Ecto neural progenitor cell (in vitro differentiated cells): ENCODE data around the gene SELENON.
A peak's percentile ranks its signal among the peaks of the same experiment; 100 is the strongest.
"Not testable (repeated sequence)": the region's sequence is repeated elsewhere in the genome, so short reads cannot be mapped to it uniquely, and the experiment has no call there.

Experiments used
- DNase-seq: peaks from one replicate; pipeline ENCODE4 v3.0.0-alpha.2; 2018; ENCODE audit warnings: low spot score

SELENON gene

GRCh38 chr1:25831569-25832196 lies 31.7 kb downstream of the SELENON start:
- DNase-seq, result no peak

DNA sequence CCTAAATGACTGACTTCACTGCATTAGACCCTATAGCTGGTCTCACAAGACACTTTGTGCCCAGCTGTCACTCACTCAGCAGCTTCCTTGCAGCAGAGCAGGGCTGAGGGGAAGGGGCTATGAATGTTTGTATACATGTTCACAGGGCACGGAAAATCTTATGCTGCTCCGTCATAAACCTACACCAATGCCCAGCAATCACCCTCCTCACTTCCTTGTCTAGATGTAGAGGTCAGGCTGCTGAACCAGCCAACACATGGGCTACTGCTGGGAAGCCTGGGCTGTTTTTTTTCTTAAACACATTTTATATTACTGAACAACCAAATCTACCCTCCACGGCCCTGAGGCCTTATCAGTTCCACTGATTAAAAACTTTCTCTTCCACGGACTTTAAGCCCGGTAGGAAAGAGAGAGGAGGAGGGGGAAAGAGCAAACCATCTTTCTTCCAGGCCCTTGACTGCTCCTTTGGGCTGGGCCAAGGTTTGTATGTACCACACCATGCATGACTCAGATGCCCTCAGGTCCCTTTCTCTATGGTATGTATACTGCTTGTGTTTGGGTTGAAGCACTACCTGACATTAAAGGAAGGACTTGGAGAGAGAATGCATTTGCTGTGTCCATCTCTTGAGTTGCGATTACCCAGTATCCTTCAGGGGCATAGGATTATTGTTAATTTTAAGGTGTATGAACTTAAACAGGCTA lies 32.5 kb downstream of the SELENON start:
- no peak for DNase-seq

GRCh38 chr1:25833158-25833557 lies 33.2 kb downstream of the SELENON start:
- DNase-seq, result no peak

DNA sequence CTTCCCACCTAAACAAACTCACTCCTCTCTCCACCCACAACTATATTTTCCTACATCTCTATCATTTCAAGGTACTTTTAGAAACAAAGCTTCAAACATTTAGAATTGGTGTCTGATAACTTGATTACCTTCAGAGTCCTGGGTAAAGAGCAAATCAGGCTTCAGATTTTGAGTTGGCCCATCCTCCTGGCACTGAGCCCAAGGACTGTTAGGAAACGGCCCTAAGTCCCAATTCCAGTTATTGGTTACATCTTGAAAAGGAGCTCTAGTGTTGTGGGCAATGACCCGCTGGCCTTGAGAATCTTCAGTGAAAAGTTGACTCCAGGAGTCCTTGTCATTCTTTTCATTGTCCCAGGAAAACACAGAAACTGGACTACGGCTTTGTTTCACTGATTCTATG lies 34.9 kb downstream of the SELENON start:
- no peak for DNase-seq

DNA sequence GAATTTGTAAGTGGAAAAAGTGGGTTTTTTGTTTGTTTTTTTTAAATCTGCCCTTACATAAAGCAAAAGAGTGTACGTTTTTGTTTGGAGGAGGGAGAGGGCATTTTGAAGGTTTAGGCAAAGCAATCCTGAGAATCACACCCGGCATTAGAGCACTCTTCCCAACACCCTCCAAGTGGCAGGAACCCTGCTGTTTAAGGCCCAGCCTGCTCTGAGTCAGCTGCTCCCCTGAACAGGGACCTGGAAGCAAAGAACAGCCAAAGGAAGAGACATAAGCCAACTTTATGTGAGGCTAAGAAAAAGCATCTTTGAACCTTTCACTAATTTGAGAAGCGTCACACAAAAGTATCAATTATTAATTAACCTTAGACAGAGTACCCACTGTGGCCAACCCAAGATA lies 36.7 kb downstream of the SELENON start:
- no peak for DNase-seq

DNA sequence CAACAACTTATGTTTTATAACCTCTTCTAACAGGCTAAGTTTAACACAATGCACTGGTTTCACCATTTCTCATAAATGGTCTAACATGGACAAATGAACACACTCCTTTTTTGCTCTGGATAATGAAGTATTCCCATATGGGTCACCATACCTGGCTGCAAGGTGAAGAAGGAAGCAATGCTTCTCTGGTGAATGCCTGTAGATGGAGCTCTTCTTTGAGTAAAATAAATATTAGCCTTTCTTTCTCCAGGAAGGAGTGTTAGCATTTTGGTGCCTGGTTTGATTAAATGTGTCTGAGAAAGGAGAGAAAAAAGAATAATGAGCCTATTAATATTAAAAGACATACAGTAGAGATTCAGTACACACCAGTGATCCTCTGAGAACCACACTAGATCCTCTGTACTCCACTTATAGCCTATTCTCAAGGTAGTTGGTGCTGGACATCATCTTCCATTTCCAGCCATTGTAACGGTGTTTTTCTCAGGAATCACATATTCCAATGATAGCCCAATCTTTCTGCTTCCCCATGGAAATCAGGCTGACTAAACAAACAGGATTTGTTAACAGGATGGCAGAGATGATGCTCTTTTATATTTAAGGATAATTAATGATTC lies 37.4 kb downstream of the SELENON start:
- DNase-seq, result no peak

- DNase-seq, result not testable (repeated sequence)
Observed at GRCh38 chr1:25839808-25840207, 39.8 kb downstream of the SELENON start.

DNA sequence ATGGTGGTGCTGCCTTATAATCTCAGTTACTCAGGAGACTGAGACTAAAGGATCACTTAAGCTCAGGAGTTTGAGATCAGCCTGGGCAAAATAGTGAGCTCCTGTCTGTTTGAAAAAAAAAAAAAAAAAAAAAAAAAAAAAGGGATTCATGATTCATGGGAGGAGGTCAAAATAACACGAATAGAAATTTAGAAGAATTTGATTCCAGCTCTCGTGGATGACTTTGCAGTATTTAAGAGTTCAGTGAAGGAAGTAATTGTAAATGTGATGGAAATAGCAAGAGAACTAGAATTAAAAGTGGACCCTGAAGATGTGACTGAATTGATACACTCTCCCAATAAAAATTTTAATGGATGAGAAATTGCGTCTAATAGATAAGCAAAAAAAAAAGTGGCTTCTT lies 43.5 kb downstream of the SELENON start:
- no peak for DNase-seq

DNA sequence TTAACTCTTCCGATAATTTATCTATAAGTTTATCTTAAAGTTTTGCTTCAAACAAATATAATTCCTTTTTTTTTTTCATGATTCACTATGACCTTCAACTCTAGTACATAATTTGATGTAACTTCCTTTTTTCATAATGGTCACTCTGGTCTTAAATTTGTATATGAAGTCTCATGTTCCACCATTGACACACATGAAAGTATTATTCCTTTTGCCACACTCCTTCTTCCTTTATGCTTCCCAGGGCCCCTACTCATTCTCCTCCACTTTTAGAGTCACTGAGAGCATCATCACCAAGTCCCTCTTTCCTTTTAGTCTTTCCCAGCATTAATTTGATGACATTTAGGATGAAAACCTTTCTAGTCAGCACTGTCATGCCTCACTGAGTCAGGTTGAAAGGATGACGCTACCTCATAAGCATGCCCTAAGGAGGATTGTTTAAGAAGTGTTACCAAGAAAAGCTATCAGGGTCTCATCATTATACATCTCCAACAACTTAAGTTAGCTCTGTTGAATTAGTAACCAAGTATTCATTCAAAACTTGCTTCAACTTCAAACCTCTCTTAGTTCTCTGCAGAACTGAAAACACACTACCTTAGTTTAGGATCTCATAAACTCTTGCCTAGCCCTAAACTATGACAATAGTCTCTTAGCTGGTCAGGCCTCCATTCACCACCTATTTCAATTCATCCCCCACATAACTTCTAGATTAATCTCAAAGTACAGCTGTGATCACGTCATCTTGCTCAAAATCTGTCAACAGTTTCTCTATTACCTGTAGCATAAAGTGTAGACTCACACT lies 44.7 kb downstream of the SELENON start:
- DNase-seq, result no peak

DNA sequence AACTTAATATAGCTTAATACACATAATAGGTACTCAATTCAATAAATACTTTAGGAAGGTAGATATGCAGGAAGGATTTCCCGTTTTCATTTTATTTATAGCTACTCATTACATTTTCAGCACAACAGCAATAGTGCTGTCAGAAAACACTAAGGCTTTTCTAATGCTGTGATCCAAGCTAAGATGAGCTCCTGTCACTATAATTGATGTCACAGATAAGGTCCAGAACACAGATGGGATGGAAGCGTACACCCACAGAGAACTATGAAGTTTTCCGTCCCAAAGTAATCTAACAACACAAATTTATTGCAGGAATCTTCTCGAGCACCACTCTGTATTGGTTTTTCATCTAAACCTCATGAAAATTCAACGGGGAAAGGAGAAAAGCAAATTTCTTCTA lies 45.7 kb downstream of the SELENON start:
- no peak for DNase-seq

DNA sequence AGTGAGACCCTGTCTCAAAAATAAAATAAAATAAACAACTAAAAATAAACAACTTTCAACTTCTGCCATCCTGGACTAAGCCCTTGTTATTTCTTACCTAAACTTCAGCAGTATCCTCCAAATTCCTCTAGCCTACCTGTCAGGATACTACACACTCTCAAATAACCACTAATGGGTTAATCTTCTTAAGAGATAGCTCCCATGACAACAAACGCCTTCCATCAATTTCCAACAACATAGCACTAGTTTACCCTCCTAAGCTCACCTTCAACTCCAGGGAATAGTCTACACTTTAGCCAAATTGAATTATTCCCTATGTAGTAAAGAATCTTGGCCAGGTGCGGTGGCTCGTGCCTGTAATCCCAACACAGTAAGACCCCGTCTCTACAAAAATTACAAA lies 47.9 kb downstream of the SELENON start:
- no peak for DNase-seq

- DNase-seq, result no peak
Observed at GRCh38 chr1:25848531-25848930, 48.5 kb downstream of the SELENON start.

- no peak for DNase-seq
Observed at GRCh38 chr1:25854554-25854953, 54.6 kb downstream of the SELENON start.

DNA sequence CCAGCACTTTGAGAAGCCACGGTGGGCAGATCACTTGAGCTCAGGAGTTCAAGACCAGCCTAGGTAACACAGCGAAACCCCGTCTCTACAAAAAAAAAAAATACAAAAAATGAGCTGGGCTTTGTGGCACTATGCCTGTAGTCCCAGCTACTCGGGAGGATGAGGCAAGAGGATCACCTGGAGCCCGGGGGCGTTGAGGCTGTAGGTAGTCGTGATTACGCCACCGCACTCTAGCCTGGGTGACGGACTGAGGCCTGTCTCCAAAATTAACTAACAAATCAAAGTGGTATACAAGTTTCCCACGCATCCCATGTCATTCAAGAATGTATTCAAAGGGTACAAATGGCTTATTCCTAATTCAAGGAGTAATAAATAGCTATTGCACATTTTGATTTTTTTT lies 56.9 kb downstream of the SELENON start:
- no peak for DNase-seq

DNA sequence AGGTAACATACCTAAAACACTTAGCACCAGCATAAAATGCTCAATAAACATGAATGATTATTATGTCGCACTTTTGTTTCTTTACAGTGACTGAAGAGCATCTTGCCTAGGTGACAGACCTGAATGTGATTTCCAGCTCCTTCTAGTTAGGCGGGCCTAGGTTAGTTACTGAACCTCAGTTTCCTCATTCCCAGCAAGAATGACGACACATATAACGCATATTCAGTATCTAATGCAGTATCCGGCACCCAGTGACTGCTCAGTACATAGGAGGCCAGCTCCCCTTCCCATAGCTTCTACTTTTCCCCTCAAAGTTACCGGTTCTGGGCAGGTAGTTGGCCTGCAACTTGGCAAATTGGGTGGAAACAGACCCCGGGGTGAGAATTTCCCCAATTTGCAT lies 58.5 kb downstream of the SELENON start:
- no peak for DNase-seq

DNA sequence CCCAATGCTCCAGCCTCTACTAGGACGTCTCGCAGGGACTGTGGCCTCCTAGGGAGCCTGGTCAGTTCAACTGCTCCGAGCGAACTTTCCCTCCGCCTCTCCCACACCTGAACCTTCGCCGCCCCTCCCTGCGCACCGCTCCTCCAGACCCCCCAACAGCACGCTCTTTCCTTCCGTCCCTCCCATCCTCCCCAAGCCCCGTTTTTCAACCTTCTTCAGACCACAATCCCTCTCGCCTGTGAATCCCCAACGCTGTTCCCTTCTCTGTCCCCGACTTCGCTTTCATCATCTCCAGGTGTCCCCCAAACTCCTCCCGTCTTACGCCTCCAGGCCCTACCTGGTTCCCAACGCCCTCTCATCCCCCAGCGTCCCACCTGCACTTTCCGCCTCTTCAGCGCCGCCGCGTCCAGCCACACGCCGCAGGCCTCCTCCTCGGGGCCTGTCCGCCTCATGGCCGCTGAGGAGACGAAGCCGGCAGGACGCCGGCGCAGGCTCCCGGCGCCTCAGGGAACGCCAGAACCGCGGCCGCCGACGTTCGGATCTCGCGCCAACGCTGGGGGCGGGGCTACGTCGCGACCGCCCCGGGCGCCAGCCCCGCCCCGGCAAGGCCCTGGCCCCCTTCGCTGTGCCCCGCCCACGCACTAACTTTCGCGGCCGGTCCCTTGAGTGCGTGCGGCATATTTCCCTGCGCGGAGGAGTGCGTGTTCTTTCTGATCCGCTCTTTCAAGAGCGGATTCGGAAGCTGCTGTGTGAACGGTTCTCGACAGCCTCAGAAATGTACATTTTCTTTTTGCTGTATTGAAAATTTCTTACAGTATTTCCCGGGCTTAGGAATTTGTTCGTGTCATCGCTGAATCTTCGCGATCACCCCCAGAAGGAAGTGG lies 59.2 kb downstream of the SELENON start, which contains the start of gene AUNIP:
Gene AUNIP, minus strand, starts transcription at position 552 of the 884 bp plus-strand sequence. Its CDS starts 100 bp downstream, at position 452.
- DNase-seq, result peak; percentile 87

- DNase-seq, result no peak
Observed at GRCh38 chr1:25861316-25862286, 61.6 kb downstream of the SELENON start.

DNA sequence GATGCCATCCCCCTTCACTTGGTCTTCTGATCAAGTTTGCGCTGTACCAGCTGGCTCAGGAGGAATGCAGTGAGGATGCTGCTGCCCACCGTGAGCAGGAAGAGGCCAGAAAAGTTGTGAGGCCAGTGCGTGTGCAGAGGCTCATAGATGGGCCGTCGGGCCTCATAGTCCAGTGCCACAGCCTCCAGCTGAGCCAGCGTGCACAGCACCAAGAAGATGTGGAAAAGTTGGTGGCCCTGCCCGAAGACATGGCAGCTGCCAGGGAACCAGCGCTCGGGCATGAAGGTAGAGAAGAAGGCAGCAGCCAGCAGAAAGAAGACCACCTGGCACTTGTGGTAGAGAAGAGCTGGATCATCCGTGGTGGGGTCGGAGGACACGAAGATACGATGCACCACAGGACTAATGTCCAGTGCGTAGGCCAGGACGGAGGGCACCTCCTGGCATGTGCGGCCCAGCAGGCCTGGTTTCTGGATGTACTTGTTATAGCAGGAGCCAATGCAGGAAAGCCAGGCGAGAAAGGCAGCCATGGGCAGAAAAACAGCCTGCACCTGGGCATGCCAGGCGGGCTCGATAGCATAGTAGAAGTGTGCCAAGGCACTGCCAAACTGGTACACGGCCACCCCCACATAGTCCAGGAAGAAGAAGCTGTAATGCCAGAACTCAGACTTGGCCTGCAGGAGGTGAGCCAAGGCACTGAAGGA lies 62.9 kb downstream of the SELENON start:
- no peak for DNase-seq

GRCh38 chr1:25863486-25864262 lies 63.7 kb downstream of the SELENON start:
- DNase-seq, result no peak
